Stimulated activated CD8-positive, alpha-beta memory T cell treated with anti-CD3 and anti-CD28 coated beads, Interleukin-7, amount 100 ng/mL, for 1 hour (primary cell): Measurements from ENCODE around the gene TCF19.

Source experiments
- DNase-seq, 2 donors: peaks; one replicate each; pipeline ENCODE4 v3.0.0-alpha.2; 2020; ENCODE audit warnings: low read depth in 2 of 2

The TCF19 gene

GRCh38 chr6:31158140-31158862, at the start of gene TCF19:
TCF19 (plus strand) TSS chr6:31158589; CDS start chr6:31159470, 881 bp downstream.
- DNase-seq: peak; percentile 98 to 99

- no peak for DNase-seq
Measured at GRCh38 chr6:31110825-31111582, 47.4 kb upstream of the TCF19 start.

GRCh38 chr6:31111712-31112111, 46.7 kb upstream of the TCF19 start:
- DNase-seq: no peak

GRCh38 chr6:31112478-31112877, 45.9 kb upstream of the TCF19 start, which contains the start of gene C6orf15:
C6orf15 (minus strand) TSS chr6:31112575; CDS start chr6:31112555, 20 bp downstream.
- DNase-seq: no peak

GRCh38 chr6:31113861-31114540, 44.4 kb upstream of the TCF19 start:
- no peak for DNase-seq

- DNase-seq: no peak
Measured at GRCh38 chr6:31114541-31114878, 43.9 kb upstream of the TCF19 start, which contains the start of gene PSORS1C1. PSORS1C1 (plus strand) TSS chr6:31114800; CDS start chr6:31129633, 14,833 bp downstream.

- DNase-seq: no peak
Measured at GRCh38 chr6:31114970-31115849, 43.2 kb upstream of the TCF19 start.

- no peak for DNase-seq
Measured at GRCh38 chr6:31115941-31116560, 42.3 kb upstream of the TCF19 start.

GRCh38 chr6:31116661-31117385, 41.6 kb upstream of the TCF19 start:
- DNase-seq: no peak

GRCh38 chr6:31118178-31118577, 40.2 kb upstream of the TCF19 start:
- DNase-seq: no peak

GRCh38 chr6:31120151-31120915, 38.1 kb upstream of the TCF19 start, which contains the start of gene CDSN:
CDSN (minus strand) TSS chr6:31120446; CDS start chr6:31120419, 27 bp downstream.
- no peak for DNase-seq

GRCh38 chr6:31121131-31121790, 37.1 kb upstream of the TCF19 start:
- DNase-seq: no peak

- no peak for DNase-seq
Measured at GRCh38 chr6:31122791-31123706, 35.3 kb upstream of the TCF19 start.

- DNase-seq: no peak
Measured at GRCh38 chr6:31125162-31125561, 33.2 kb upstream of the TCF19 start.

GRCh38 chr6:31125586-31126363, 32.6 kb upstream of the TCF19 start:
- no peak for DNase-seq

- no peak for DNase-seq
Measured at GRCh38 chr6:31126396-31127175, 31.8 kb upstream of the TCF19 start.
